Suprapubic skin (tissue), 4 donors: ENCODE measurements around the gene DHRS9. TPM values are rescaled to one million over a fixed set of nuclear protein-coding genes. Genes with fewer than 3 reads are reported as not detected.

Source experiments
- DNase-seq, 2 donors: peaks; one replicate each; pipeline ENCODE4 v3.0.0-alpha.2; 2019; ENCODE audit warnings: low spot score in 2 of 2
- H3K27ac ChIP-seq: fragments of 200-600 bp; sonication (generic); one replicate; pipeline ENCODE4 v1.5.1; 2019
- H3K27me3 ChIP-seq: fragments of 200-600 bp; sonication (generic); one replicate; pipeline ENCODE4 v1.5.1; 2019
- H3K36me3 ChIP-seq: fragments of 200-600 bp; sonication (generic); one replicate; pipeline ENCODE4 v1.5.1; 2019
- H3K4me1 ChIP-seq: fragments of 200-600 bp; sonication (generic); one replicate; pipeline ENCODE4 v1.5.1; 2019
- H3K4me3 ChIP-seq: fragments of 200-600 bp; sonication (generic); one replicate; pipeline ENCODE4 v1.5.1; 2019; ENCODE audit warnings: mild to moderate bottlenecking
- H3K9me3 ChIP-seq: fragments of 200-600 bp; sonication (generic); one replicate; pipeline ENCODE4 v1.5.1; 2019
- CTCF ChIP-seq, 2 donors: fragments of 200-600 bp in 1 of 2; fragments of 450-650 bp in 1 of 2; sonication (generic) in 1 of 2; IDR thresholded peaks; one replicate each; pipeline ENCODE4 v1.5.1; 2016 to 2019; ENCODE audit warnings: antibody characterized with exemption in 2 of 2, mild to moderate bottlenecking in 1 of 2, moderate library complexity in 1 of 2
- EP300 ChIP-seq: sonication (generic); formaldehyde crosslinking; IDR thresholded peaks from one replicate; pipeline ENCODE4 v1.6.1; 2017; ENCODE audit warnings: antibody characterized with exemption
- POLR2A ChIP-seq, 2 donors: fragments of 450-650 bp; IDR thresholded peaks; one replicate each; pipeline ENCODE4 v1.6.1; 2017; ENCODE audit warnings: antibody characterized with exemption in 2 of 2, mild to moderate bottlenecking in 2 of 2, moderate library complexity in 2 of 2
- POLR2AphosphoS5 ChIP-seq, 3 donors: sonication (generic); formaldehyde crosslinking; IDR thresholded peaks; one replicate each; pipeline ENCODE4 v1.6.1; 2017; ENCODE audit warnings: antibody characterized with exemption in 3 of 3
- WGBS: methylation state at CpG from one replicate; pipeline ENCODE4 v1.1.5; 2018; 5-methylcytosine and 5-hydroxymethylcytosine counted together
- total RNA-seq, 4 donors: library from RNA; depleted of rRNA; stranded (reverse); fragments of >200 nt; gene quantifications; one replicate each; pipeline ENCODE4 v1.1.0, GENCODE V29; 2016

The DHRS9 gene
- 1 to 10 TPM; 2.0 to 3.9 (median 2.3) TPM for total RNA-seq

GRCh38 chr2:169069341-169069740, at the start of gene DHRS9:
Gene DHRS9 (plus strand): TSS chr2:169069563. CDS start chr2:169081582, 12,019 bp downstream.
- H3K4me3 ChIP-seq, result no peak within 1 kb of the TSS
- no peak for DNase-seq
- TF ChIP-seq POLR2A (IDR thresholded peaks at IDR 0.05) (no peak), EP300 (no peak), CTCF (IDR thresholded peaks at IDR 0.05) (no peak), POLR2AphosphoS5 (IDR thresholded peaks at IDR 0.05) (no peak)
- peaks cover 6% of the 10 kb centered on the region for H3K4me1 ChIP-seq
- H3K9me3 ChIP-seq, result no peaks in the 10 kb centered on the region
- 54% methylated on average over 5 of the region's 5 CpGs for WGBS
- no peak within 1 kb of the TSS for H3K27ac ChIP-seq
- no peaks in the 10 kb centered on the region for H3K36me3 ChIP-seq
- no peaks in the 10 kb centered on the region for H3K27me3 ChIP-seq

GRCh38 chr2:169023161-169023560, 46.2 kb upstream of the DHRS9 start:
- no peak for TF ChIP-seq POLR2AphosphoS5 (IDR thresholded peaks at IDR 0.05)
- TF ChIP-seq CTCF (IDR thresholded peaks at IDR 0.05), result no peak
- no peak for TF ChIP-seq EP300
- no peak for TF ChIP-seq POLR2A (IDR thresholded peaks at IDR 0.05)
- Histone ChIP-seq H3K27ac (no peak overlapping the region), H3K4me1 (no peaks in the 10 kb centered on the region), H3K27me3 (no peaks in the 10 kb centered on the region), H3K4me3 (no peak overlapping the region), H3K9me3 (no peaks in the 10 kb centered on the region), H3K36me3 (no peaks in the 10 kb centered on the region)
- WGBS, result 44% methylated on average over 3 of the region's 3 CpGs
- DNase-seq, result no peak

GRCh38 chr2:169026056-169026455, 43.3 kb upstream of the DHRS9 start:
- no peak for DNase-seq
- no peak overlapping the region for H3K27ac ChIP-seq
- H3K27me3 ChIP-seq, result no peaks in the 10 kb centered on the region
- no peaks in the 10 kb centered on the region for H3K36me3 ChIP-seq
- no peaks in the 10 kb centered on the region for H3K4me1 ChIP-seq
- 74% methylated on average over 1 of the region's 1 CpG for WGBS
- H3K9me3 ChIP-seq, result no peaks in the 10 kb centered on the region
- no peak overlapping the region for H3K4me3 ChIP-seq
- TF ChIP-seq CTCF (IDR thresholded peaks at IDR 0.05) (no peak), POLR2A (IDR thresholded peaks at IDR 0.05) (no peak), POLR2AphosphoS5 (IDR thresholded peaks at IDR 0.05) (no peak), EP300 (no peak)

GRCh38 chr2:169027234-169027633, 42.1 kb upstream of the DHRS9 start:
- Histone ChIP-seq H3K4me1 (no peaks in the 10 kb centered on the region), H3K4me3 (no peak overlapping the region), H3K27me3 (no peaks in the 10 kb centered on the region), H3K27ac (no peak overlapping the region), H3K36me3 (no peaks in the 10 kb centered on the region), H3K9me3 (no peaks in the 10 kb centered on the region)
- WGBS, result 82% methylated on average over 3 of the region's 3 CpGs
- TF ChIP-seq POLR2AphosphoS5 (IDR thresholded peaks at IDR 0.05), result no peak
- no peak for TF ChIP-seq EP300
- no peak for TF ChIP-seq CTCF (IDR thresholded peaks at IDR 0.05)
- TF ChIP-seq POLR2A (IDR thresholded peaks at IDR 0.05), result no peak
- DNase-seq, result no peak

GRCh38 chr2:169029341-169029740, 40.0 kb upstream of the DHRS9 start:
- Histone ChIP-seq H3K4me3 (no peak overlapping the region), H3K4me1 (no peaks in the 10 kb centered on the region), H3K36me3 (no peaks in the 10 kb centered on the region), H3K27me3 (no peaks in the 10 kb centered on the region), H3K9me3 (no peaks in the 10 kb centered on the region), H3K27ac (no peak overlapping the region)
- DNase-seq, result no peak
- TF ChIP-seq POLR2A (IDR thresholded peaks at IDR 0.05) (no peak), EP300 (no peak)
- WGBS, result 71% methylated on average over 5 of the region's 5 CpGs

GRCh38 chr2:169031202-169031601, 38.2 kb upstream of the DHRS9 start, which contains the start of gene ABCB11:
Gene ABCB11 (minus strand): TSS chr2:169031324. CDS start chr2:169018125, 13,199 bp downstream.
- Histone ChIP-seq H3K4me1 (no peaks in the 10 kb centered on the region), H3K9me3 (no peaks in the 10 kb centered on the region), H3K4me3 (no peak within 1 kb of the TSS), H3K27me3 (no peaks in the 10 kb centered on the region), H3K27ac (no peak within 1 kb of the TSS), H3K36me3 (no peaks in the 10 kb centered on the region)
- TF ChIP-seq POLR2A (IDR thresholded peaks at IDR 0.05), result no peak
- DNase-seq, result no peak
- 64% methylated on average over 3 of the region's 3 CpGs for WGBS
